ENCODE data around the gene NME1.

DNA sequence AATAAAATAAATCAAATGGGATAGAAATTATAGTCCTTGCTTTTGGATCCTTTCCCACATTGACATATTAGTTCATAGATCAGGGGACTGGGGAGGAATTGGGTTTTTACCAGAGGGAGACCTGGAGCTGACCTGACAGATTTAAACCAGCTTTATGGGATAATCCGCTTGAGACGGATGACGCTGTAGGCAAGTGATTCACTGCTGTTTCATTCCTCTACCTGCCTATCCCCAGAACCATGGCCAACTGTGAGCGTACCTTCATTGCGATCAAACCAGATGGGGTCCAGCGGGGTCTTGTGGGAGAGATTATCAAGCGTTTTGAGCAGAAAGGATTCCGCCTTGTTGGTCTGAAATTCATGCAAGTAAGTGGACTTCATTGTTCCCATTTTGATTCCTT, 2.1 kb downstream of the NME1 start:
- TF ChIP-seq, protein P1, sequence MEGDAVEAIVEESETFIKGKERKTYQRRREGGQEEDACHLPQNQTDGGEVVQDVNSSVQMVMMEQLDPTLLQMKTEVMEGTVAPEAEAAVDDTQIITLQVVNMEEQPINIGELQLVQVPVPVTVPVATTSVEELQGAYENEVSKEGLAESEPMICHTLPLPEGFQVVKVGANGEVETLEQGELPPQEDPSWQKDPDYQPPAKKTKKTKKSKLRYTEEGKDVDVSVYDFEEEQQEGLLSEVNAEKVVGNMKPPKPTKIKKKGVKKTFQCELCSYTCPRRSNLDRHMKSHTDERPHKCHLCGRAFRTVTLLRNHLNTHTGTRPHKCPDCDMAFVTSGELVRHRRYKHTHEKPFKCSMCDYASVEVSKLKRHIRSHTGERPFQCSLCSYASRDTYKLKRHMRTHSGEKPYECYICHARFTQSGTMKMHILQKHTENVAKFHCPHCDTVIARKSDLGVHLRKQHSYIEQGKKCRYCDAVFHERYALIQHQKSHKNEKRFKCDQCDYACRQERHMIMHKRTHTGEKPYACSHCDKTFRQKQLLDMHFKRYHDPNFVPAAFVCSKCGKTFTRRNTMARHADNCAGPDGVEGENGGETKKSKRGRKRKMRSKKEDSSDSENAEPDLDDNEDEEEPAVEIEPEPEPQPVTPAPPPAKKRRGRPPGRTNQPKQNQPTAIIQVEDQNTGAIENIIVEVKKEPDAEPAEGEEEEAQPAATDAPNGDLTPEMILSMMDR (IDR thresholded peaks at IDR 0.05): no peak
- TF ChIP-seq POLR2A (IDR thresholded peaks at IDR 0.05): no peak
